ENCODE measurements around the gene PRG2. TPM values are rescaled to one million over a fixed set of nuclear protein-coding genes. Genes with fewer than 3 reads are reported as not detected.

PRG2 gene
- total RNA-seq, 1 experiment from 2014 or later = not detected

DNA sequence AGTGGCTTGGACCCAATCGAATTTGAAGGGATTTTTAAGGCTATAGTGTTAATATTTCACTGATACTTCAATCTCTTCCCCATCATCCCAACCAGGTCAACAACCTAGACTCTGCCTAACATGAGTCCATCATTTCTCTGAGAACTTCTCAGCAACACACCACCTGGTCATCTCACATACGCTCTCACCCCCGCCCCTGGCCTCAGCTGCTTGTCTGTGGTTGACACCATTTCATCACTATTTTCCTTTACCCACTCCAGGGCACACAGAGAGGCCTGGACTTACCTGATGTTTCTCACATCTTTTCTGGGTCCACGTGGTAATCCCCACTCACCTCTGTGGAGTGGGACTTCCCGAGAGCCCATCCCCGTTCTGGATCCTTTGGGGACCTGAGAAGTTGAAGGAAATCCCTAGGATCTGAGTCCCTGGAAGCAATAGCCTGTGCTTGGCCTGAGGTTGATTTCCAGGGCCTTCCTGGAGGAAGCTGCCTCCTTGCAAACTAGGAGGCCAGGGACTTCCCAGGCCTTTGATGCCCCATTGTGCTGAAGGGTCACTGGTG lies 49.1 kb downstream of the PRG2 start:
- DNase-seq (no peak), ATAC-seq (no peak)
- Histone ChIP-seq H2AFZ (ENCODE audit: low read length) (no peak overlapping the region), H3K27ac (ENCODE audit: low read length) (no peak overlapping the region), H3K36me3 (ENCODE audit: low read depth, low read length) (no peaks in the 10 kb centered on the region), H3K9me2 (replicated peaks; ENCODE audit: low read length) (no peaks in the 10 kb centered on the region), H3K9ac (ENCODE audit: low read length) (no peak overlapping the region), H3K79me2 (ENCODE audit: low read length) (peaks cover 3% of the 10 kb centered on the region), H3K4me1 (ENCODE audit: insufficient read depth, low read length) (peaks cover 3% of the 10 kb centered on the region), H3K27me3 (ENCODE audit: low read length) (no peaks in the 10 kb centered on the region), H4K20me1 (ENCODE audit: low read length) (no peaks in the 10 kb centered on the region), H3F3A (ENCODE audit: low read length, unreplicated experiment) (no peaks in the 10 kb centered on the region), H3K4me3 (ENCODE audit: low read length) (no peak overlapping the region), H3K4me2 (ENCODE audit: low read length) (no peak overlapping the region), H3K9me3 (ENCODE audit: low read length) (no peaks in the 10 kb centered on the region)
- intact Hi-C loops (cut with micrococcal nuclease) = loop anchor here (10.0 kb wide), 1 partner anchor 143 kb away; no protein-coding TSS in a partner anchor
- TF ChIP-seq EZH2phosphoT487 (IDR thresholded peaks at IDR 0.05; ENCODE audit: borderline replicate concordance, low read length) (no peak), EZH2 (IDR thresholded peaks at IDR 0.05; ENCODE audit: low read length, unreplicated experiment) (no peak)
- TF ChIP-seq, protein P1, sequence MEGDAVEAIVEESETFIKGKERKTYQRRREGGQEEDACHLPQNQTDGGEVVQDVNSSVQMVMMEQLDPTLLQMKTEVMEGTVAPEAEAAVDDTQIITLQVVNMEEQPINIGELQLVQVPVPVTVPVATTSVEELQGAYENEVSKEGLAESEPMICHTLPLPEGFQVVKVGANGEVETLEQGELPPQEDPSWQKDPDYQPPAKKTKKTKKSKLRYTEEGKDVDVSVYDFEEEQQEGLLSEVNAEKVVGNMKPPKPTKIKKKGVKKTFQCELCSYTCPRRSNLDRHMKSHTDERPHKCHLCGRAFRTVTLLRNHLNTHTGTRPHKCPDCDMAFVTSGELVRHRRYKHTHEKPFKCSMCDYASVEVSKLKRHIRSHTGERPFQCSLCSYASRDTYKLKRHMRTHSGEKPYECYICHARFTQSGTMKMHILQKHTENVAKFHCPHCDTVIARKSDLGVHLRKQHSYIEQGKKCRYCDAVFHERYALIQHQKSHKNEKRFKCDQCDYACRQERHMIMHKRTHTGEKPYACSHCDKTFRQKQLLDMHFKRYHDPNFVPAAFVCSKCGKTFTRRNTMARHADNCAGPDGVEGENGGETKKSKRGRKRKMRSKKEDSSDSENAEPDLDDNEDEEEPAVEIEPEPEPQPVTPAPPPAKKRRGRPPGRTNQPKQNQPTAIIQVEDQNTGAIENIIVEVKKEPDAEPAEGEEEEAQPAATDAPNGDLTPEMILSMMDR (conservative IDR thresholded peaks at IDR 0.05; ENCODE audit: low read depth, low read length) = no peak
- BruUV-seq (replicated peaks) = no TSS peak
- ChIA-PET POLR2A (ENCODE audit: unreplicated experiment) (no interaction called here), CTCF (no interaction called here)

DNA sequence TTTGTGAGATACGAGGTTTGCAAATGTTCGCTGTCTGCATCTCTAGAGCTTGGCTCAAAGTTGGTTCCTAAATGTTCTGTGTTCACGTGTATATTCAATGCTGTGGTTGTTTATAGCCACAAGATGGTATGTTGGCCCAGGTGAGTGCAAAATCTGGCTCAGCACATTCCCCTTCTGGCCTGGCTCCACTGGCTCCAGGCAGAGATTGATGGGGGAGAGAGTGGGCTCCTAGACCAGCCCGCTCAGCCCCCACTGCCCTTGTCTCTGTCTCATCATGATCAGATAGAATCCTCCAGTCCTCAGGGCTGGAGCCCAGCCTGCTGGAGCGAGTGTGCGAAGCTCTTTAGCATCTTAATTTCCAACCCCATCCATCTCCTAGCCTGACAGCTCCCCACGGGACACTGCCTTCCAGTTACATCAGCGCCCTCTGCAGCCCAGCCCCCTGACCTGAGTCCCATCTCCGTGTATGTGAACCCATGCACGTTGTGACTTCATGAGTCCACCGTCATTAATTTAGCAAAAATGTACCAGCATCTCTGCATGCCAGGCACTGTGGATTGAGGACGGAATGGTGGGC lies 50.3 kb downstream of the PRG2 start:
- CTCF ChIA-PET = no interaction called here
- BruUV-seq (replicated peaks) = no TSS peak

More for the DNA sequence above, 50.3 kb downstream of the PRG2 start:
- POLR2A ChIA-PET (ENCODE audit: unreplicated experiment) = no interaction called here
- Histone ChIP-seq H3K27me3 (ENCODE audit: low read length) (no peaks in the 10 kb centered on the region), H3K9me2 (replicated peaks; ENCODE audit: low read length) (no peaks in the 10 kb centered on the region), H2AFZ (ENCODE audit: low read length) (no peak overlapping the region), H3K4me2 (ENCODE audit: low read length) (no peak overlapping the region), H3K4me1 (ENCODE audit: insufficient read depth, low read length) (peaks cover 8% of the 10 kb centered on the region), H3K9ac (ENCODE audit: low read length) (no peak overlapping the region), H3K36me3 (ENCODE audit: low read depth, low read length) (no peaks in the 10 kb centered on the region), H3F3A (ENCODE audit: low read length, unreplicated experiment) (no peaks in the 10 kb centered on the region), H3K4me3 (ENCODE audit: low read length) (no peak overlapping the region), H4K20me1 (ENCODE audit: low read length) (no peaks in the 10 kb centered on the region), H3K27ac (ENCODE audit: low read length) (no peak overlapping the region), H3K9me3 (ENCODE audit: low read length) (no peaks in the 10 kb centered on the region), H3K79me2 (ENCODE audit: low read length) (peaks cover 14% of the 10 kb centered on the region)
- DNase-seq = peak; percentile 35
- ATAC-seq = no peak
- TF ChIP-seq EZH2 (IDR thresholded peaks at IDR 0.05; ENCODE audit: low read length, unreplicated experiment) = no peak
- TF ChIP-seq, protein P1 (conservative IDR thresholded peaks at IDR 0.05; ENCODE audit: low read depth, low read length) = peak; percentile 57
- TF ChIP-seq EZH2phosphoT487 (IDR thresholded peaks at IDR 0.05; ENCODE audit: borderline replicate concordance, low read length) = no peak
- intact Hi-C loops (cut with micrococcal nuclease) = loop anchor here (10.0 kb wide), 1 partner anchor 145 kb away; no protein-coding TSS in a partner anchor
